Keratinocyte (primary cell): ENCODE results near the gene TPST2. TPM values are rescaled to one million over a fixed set of nuclear protein-coding genes. Genes with fewer than 3 reads are reported as not detected.

ENCODE experiments used
- DNase-seq: peaks from one replicate; pipeline ENCODE4 v3.0.0-alpha.2; 2011; ENCODE audit warnings: low read depth, missing footprints, low spot score
- FAIRE-seq: peaks from 2 replicates; lab custom pipeline; 2011; peaks lifted over from hg19 to GRCh38; lab: Jason Lieb, UNC
- H2AFZ ChIP-seq: 2 replicates; pipeline ENCODE4 v1.6.0; 2012; ENCODE audit warnings: low read length, control low read depth, inconsistent platforms; ENCODE audit not compliant: control insufficient read depth
- H3K27ac ChIP-seq: 2 replicates; pipeline ENCODE4 v1.5.1; 2011; ENCODE audit warnings: low read length; ENCODE audit not compliant: control insufficient read depth, insufficient read depth
- H3K27me3 ChIP-seq: 3 replicates; pipeline ENCODE4 v1.6.0; 2011; ENCODE audit warnings: low read length; ENCODE audit not compliant: control insufficient read depth, insufficient read depth; ENCODE audit errors: extremely low read depth
- H3K36me3 ChIP-seq, 2 experiments: 2 replicates in 1 of 2; 3 replicates in 1 of 2; pipeline ENCODE4 v1.5.1; 2011; ENCODE audit warnings: low read length in 2 of 2, mild to moderate bottlenecking in 1 of 2; ENCODE audit not compliant: control insufficient read depth in 2 of 2, insufficient read depth in 2 of 2; ENCODE audit errors: extremely low read depth in 1 of 2
- H3K4me1 ChIP-seq: 3 replicates; pipeline ENCODE4 v1.5.1; 2011; ENCODE audit warnings: low read length; ENCODE audit not compliant: control insufficient read depth, insufficient read depth; ENCODE audit errors: extremely low read depth
- H3K4me2 ChIP-seq: 3 replicates; pipeline ENCODE4 v1.6.0; 2011; ENCODE audit warnings: low read depth, low read length; ENCODE audit not compliant: control insufficient read depth, insufficient read depth; ENCODE audit errors: extremely low read depth
- H3K4me3 ChIP-seq, 3 experiments: fragments of 200-600 bp in 1 of 3; sonication (generic) in 1 of 3; 2 replicates in 2 of 3; 3 replicates in 1 of 3; pipeline ENCODE4 v1.5.1; 2011 to 2016; ENCODE audit warnings: low read length in 3 of 3, mild to moderate bottlenecking in 3 of 3, control low read depth in 2 of 3, inconsistent platforms in 1 of 3, low read depth in 1 of 3, mixed read lengths in 1 of 3, mixed run types in 1 of 3, moderate library complexity in 1 of 3; ENCODE audit not compliant: control insufficient read depth in 2 of 3, insufficient read depth in 2 of 3; ENCODE audit errors: extremely low read depth in 1 of 3
- H3K79me2 ChIP-seq: 2 replicates; pipeline ENCODE4 v1.6.0; 2012; ENCODE audit warnings: low read length; ENCODE audit not compliant: control insufficient read depth, insufficient read depth
- H3K9ac ChIP-seq: 3 replicates; pipeline ENCODE4 v1.6.0; 2011; ENCODE audit warnings: low read length; ENCODE audit not compliant: control insufficient read depth, insufficient read depth; ENCODE audit errors: extremely low read depth
- H3K9me1 ChIP-seq: 3 replicates; pipeline ENCODE4 v1.6.0; 2011; ENCODE audit warnings: low read length; ENCODE audit not compliant: control insufficient read depth, insufficient read depth; ENCODE audit errors: extremely low read depth
- H3K9me3 ChIP-seq: 2 replicates; pipeline ENCODE4 v1.5.1; 2012; ENCODE audit warnings: low read depth, low read length; ENCODE audit not compliant: control insufficient read depth
- H4K20me1 ChIP-seq: 3 replicates; pipeline ENCODE4 v1.6.0; 2011; ENCODE audit warnings: low read length; ENCODE audit not compliant: control insufficient read depth, insufficient read depth; ENCODE audit errors: extremely low read depth
- EZH2 ChIP-seq: IDR thresholded peaks from one replicate; pipeline ENCODE4 v1.6.1; 2012; ENCODE audit warnings: inconsistent platforms, mild to moderate bottlenecking, low read length, moderate library complexity
- dilution Hi-C: fragments of 300-500 bp; cut with MboI; formaldehyde crosslinking; loops from one replicate; pipeline ENCODE4 v1.7.0; 2020; ENCODE audit warnings: low sequenced_read_pairs; ENCODE audit not compliant: extremely low pct_ligation_motif_present
- polyA plus RNA-seq, 5 experiments: library from polyadenylated mRNA; depleted of rRNA in 3 of 5; stranded (reverse) in 3 of 5; stranded (forward) in 1 of 5; unstranded in 1 of 5; fragments of >200 nt; gene quantifications; 1 replicate in 1 of 5; 2 replicates in 3 of 5; 3 replicates in 1 of 5; pipeline versions ENCODE4 v1.2.1 to v1.2.3, GENCODE V29; 2011 to 2012; ENCODE audit warnings: missing spikeins in 2 of 5, low read depth in 1 of 5, low replicate concordance in 1 of 5
- TF ChIP-seq, protein P1 (sequence below), 3 experiments: IDR thresholded peaks in 1 of 3; conservative IDR thresholded peaks in 1 of 3; optimal IDR thresholded peaks in 1 of 3; 2 replicates in 2 of 3; 3 replicates in 1 of 3; pipeline versions ENCODE3 to v1.5.1; 2011; ENCODE audit warnings: low read length in 3 of 3, mild to moderate bottlenecking in 3 of 3, moderate library complexity in 2 of 3, control low read depth in 1 of 3, inconsistent platforms in 1 of 3; ENCODE audit not compliant: insufficient read depth in 2 of 3; ENCODE audit errors: extremely low read depth in 1 of 3

Gene TPST2
- polyA plus RNA-seq, 1 donor (not counting 4 experiments of a cell fraction or from before 2014, with no cell fraction given), result 22.4 TPM

DNA sequence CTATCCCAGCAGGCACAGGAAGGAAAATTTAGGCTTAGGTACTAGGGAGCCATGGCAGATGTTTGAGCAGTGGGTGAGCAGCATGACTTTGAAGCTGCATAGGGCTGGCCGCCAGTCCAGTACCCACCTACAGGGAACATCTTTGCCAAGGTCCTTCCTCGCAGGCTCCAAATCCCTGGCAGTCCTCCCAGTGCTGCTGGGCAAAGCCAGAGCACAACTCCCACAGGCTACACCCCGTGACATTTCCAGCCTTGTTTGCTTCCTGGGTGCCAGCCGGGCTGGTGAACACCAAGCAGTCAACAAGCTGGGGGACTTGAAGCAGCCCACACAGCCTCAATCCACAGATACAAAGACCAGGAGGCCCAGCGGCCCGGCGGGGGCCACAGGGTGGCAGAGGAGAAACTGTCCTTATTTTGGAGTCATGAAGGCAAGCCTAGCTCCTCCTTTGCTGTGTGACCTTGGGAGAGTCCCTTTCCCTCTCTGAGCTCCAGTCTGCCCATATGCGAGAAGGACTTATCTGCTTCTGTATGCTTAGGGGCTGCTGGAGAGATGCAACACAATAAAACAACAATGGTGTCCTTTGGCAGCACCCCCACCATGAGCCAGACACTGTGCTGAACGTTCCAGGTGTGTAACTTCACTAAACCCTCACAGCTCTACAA, 28.0 kb downstream of the TPST2 start:
- no peaks in the 10 kb centered on the region for H3K27me3 ChIP-seq
- peaks cover 2% of the 10 kb centered on the region for H4K20me1 ChIP-seq
- DNase-seq (no peak), FAIRE-seq (no peak)
- H3K36me3 ChIP-seq, result peaks cover 1 to 7% of the 10 kb centered on the region in 2 experiments
- no peak overlapping the region for H3K4me2 ChIP-seq
- H3K9me3 ChIP-seq, result no peaks in the 10 kb centered on the region
- no peak overlapping the region for H3K27ac ChIP-seq
- dilution Hi-C loops, result no loop called here
- H3K9ac ChIP-seq, result no peak overlapping the region
- peaks cover 3% of the 10 kb centered on the region for H3K4me1 ChIP-seq
- no peak overlapping the region for H2AFZ ChIP-seq
- H3K79me2 ChIP-seq, result peaks cover 31% of the 10 kb centered on the region
- TF ChIP-seq EZH2, result no peak
- TF ChIP-seq, protein P1, sequence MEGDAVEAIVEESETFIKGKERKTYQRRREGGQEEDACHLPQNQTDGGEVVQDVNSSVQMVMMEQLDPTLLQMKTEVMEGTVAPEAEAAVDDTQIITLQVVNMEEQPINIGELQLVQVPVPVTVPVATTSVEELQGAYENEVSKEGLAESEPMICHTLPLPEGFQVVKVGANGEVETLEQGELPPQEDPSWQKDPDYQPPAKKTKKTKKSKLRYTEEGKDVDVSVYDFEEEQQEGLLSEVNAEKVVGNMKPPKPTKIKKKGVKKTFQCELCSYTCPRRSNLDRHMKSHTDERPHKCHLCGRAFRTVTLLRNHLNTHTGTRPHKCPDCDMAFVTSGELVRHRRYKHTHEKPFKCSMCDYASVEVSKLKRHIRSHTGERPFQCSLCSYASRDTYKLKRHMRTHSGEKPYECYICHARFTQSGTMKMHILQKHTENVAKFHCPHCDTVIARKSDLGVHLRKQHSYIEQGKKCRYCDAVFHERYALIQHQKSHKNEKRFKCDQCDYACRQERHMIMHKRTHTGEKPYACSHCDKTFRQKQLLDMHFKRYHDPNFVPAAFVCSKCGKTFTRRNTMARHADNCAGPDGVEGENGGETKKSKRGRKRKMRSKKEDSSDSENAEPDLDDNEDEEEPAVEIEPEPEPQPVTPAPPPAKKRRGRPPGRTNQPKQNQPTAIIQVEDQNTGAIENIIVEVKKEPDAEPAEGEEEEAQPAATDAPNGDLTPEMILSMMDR (optimal IDR thresholded peaks at IDR 0.05 in 1 of 3, IDR thresholded peaks at IDR 0.05 in 1 of 3, conservative IDR thresholded peaks at IDR 0.05 in 1 of 3; ENCODE audit: extremely low read depth in 1 of 3, insufficient read depth in 2 of 3, low read length in 3 of 3), result no peak
- no peak overlapping the region for H3K4me3 ChIP-seq
- H3K9me1 ChIP-seq, result no peaks in the 10 kb centered on the region

- Histone ChIP-seq H3K36me3 (peaks cover 1 to 4% of the 10 kb centered on the region in 2 experiments), H3K4me3 (no peak overlapping the region), H3K79me2 (peaks cover 28% of the 10 kb centered on the region), H3K9me3 (no peaks in the 10 kb centered on the region), H2AFZ (no peak overlapping the region), H3K27ac (no peak overlapping the region), H3K27me3 (no peaks in the 10 kb centered on the region), H3K9me1 (no peaks in the 10 kb centered on the region), H4K20me1 (peaks cover 2% of the 10 kb centered on the region), H3K4me2 (no peak overlapping the region), H3K4me1 (no peaks in the 10 kb centered on the region), H3K9ac (no peak overlapping the region)
- no peak for FAIRE-seq
- TF ChIP-seq, protein P1 (optimal IDR thresholded peaks at IDR 0.05 in 1 of 3, IDR thresholded peaks at IDR 0.05 in 1 of 3, conservative IDR thresholded peaks at IDR 0.05 in 1 of 3; ENCODE audit: extremely low read depth in 1 of 3, insufficient read depth in 2 of 3, low read length in 3 of 3), result no peak
- no peak for TF ChIP-seq EZH2
- dilution Hi-C loops, result no loop called here
- DNase-seq, result no peak
Observed at GRCh38 chr22:26559961-26560575, 29.9 kb downstream of the TPST2 start.
